ENCODE data around the gene USB1.

DNA sequence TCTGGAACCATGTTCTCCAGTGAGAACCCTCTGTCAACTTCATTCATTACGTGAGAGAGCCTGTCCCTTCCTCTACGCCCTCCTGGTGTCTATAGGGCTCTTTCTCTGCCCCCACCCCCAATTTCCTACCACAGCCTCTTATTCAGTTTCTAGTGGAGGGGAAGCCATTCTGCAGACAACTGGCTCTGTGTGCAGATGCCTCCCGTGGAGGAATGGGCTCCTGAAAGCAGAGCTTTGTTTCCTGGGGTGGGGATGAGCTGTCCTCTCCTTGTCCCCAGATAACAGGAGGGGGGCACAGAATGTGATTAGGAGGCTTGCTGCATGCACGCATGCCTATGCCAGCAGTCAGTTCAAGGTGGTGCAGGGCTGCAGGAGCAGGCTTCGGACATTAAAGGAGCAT is 55.9 kb downstream of the USB1 start:
- TF ChIP-seq, protein P1, sequence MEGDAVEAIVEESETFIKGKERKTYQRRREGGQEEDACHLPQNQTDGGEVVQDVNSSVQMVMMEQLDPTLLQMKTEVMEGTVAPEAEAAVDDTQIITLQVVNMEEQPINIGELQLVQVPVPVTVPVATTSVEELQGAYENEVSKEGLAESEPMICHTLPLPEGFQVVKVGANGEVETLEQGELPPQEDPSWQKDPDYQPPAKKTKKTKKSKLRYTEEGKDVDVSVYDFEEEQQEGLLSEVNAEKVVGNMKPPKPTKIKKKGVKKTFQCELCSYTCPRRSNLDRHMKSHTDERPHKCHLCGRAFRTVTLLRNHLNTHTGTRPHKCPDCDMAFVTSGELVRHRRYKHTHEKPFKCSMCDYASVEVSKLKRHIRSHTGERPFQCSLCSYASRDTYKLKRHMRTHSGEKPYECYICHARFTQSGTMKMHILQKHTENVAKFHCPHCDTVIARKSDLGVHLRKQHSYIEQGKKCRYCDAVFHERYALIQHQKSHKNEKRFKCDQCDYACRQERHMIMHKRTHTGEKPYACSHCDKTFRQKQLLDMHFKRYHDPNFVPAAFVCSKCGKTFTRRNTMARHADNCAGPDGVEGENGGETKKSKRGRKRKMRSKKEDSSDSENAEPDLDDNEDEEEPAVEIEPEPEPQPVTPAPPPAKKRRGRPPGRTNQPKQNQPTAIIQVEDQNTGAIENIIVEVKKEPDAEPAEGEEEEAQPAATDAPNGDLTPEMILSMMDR (IDR thresholded peaks at IDR 0.05), result no peak
- no peak for TF ChIP-seq POLR2A (IDR thresholded peaks at IDR 0.05)

All from breast epithelium (tissue), 3 donors.